Right lobe of liver (tissue), 4 donors: ENCODE measurements around the gene MINDY3.

Experiments used
- CTCF ChIP-seq, 4 donors: fragments of 200-600 bp in 3 of 4; fragments of 450-650 bp in 1 of 4; IDR thresholded peaks; one replicate each; pipeline versions ENCODE4 v1.5.1 to v1.8.0; 2016 to 2022; ENCODE audit warnings: antibody characterized with exemption in 4 of 4, mild to moderate bottlenecking in 2 of 4
- POLR2A ChIP-seq: fragments of 450-650 bp; IDR thresholded peaks from one replicate; pipeline ENCODE4 v1.6.1; 2017; ENCODE audit warnings: antibody characterized with exemption, mild to moderate bottlenecking
- donor health status: DM: no; HTN: no; CAD: no.
- donor health status: DM: no; HTN: no; CAD: no.
- donor health status: DM: no; HTN: yes; CAD: no.

GRCh38 chr10:15809450-15809849 is 50.9 kb downstream of the MINDY3 start:
- TF ChIP-seq CTCF (IDR thresholded peaks at IDR 0.05) (no peak), POLR2A (no peak)
